Measurements from ENCODE around the gene MRPL46.
A peak's percentile ranks its signal among the peaks of the same experiment; 100 is the strongest.

Gene MRPL46

DNA sequence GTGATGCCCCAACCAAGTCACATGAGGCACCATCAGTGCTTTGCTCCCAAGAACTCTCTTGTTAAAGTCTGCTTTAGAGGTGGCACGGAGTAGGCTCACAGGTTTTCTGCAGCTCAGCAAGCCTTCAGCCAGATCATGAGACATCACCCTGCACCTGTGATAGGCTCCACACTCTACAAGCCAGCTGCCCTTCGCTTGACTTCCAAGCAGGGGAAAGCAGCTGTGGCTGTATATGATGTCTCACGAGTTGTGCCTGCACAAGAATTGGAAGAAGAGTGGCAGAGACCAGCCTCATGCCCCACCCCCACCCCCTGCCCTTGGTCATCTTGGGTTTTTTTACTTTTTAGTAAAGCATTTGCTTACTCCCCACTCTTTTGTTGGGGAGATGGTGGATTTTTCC is 22.8 kb upstream of the MRPL46 start:
- no peak for DNase-seq (ENCODE audit: low read depth, low spot score)
- Histone ChIP-seq H3K9me3 (ENCODE audit: insufficient read depth, low read length) (no peaks in the 10 kb centered on the region), H3K9ac (ENCODE audit: insufficient read length, low read depth) (no peak overlapping the region), H3K27me3 (ENCODE audit: insufficient read depth, insufficient read length) (peaks cover 21% of the 10 kb centered on the region), H3K4me3 (ENCODE audit: insufficient read length, low read depth) (no peak overlapping the region), H3K4me1 (ENCODE audit: insufficient read depth, insufficient read length) (peaks cover 18% of the 10 kb centered on the region), H3K36me3 (ENCODE audit: insufficient read depth, insufficient read length, low read length) (no peaks in the 10 kb centered on the region)
- no peak for TF ChIP-seq SUZ12 (IDR thresholded peaks at IDR 0.05; ENCODE audit: extremely low read depth, insufficient read depth, insufficient read length)
- TF ChIP-seq ZNF274 (IDR thresholded peaks at IDR 0.05; ENCODE audit: low read depth, low read length): no peak
- TF ChIP-seq YY1 (IDR thresholded peaks at IDR 0.05; ENCODE audit: insufficient read depth, insufficient read length): no peak

DNA sequence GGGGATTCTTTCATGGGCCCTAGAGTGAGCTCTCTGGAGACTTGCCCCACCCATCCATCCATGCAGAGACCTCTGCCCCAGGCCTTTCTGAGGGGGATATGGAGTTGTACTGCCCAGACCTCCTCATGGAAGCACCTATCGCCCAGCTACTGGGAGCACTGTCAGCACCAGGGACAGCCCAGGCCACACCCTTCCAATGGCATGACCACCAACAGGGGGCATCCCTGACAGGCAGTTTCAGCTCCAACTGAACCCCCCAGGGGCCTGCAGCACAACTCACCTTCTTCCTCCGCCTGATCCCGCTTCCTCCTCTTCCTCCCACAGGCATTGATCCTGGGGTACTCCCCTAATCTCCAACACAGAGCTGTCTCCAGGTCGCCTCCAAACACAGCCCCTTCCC is 22.1 kb upstream of the MRPL46 start:
- TF ChIP-seq SUZ12 (IDR thresholded peaks at IDR 0.05; ENCODE audit: extremely low read depth, insufficient read depth, insufficient read length) (no peak), YY1 (IDR thresholded peaks at IDR 0.05; ENCODE audit: insufficient read depth, insufficient read length) (no peak), ZNF274 (IDR thresholded peaks at IDR 0.05; ENCODE audit: low read depth, low read length) (no peak)
- no peak for DNase-seq (ENCODE audit: low read depth, low spot score)

DNA sequence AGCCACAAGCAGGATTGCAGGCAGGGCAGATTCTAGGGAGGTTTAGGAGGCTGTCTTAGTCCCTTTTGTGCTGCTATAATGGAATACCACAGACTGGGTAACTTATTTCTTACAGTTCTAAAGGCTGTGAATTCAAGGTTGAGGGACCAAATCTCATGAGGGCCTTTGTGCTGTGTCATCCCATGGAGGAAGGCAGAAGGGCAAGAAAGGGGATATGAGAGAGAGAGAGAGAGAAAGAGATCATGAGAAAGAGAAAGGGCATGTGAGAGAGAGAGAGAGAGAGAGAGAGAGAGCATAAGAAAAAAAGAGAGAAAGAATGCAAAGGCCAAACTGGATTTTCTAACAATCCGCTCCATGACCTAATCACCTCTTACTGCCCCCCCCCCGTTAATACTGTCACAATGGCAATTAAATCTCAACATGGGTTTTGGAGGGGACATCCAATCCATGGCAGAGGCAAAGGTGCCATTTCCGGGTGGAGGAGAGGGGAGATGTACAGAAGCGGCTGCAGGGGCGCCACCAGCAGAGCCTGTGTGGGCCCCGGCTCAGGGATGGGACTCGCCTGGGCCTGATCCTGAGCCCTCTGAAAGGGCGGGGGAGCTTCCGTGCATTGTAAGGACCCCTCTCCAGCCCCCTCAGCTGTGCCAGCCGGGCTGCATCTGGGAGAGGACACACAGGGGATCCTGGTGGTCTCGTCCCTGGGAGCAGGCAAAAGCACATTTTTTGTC is 20.8 kb upstream of the MRPL46 start:
- no peak overlapping the region for H3K4me3 ChIP-seq (ENCODE audit: insufficient read length, low read depth)
- peaks cover 17% of the 10 kb centered on the region for H3K4me1 ChIP-seq (ENCODE audit: insufficient read depth, insufficient read length)
- no peak overlapping the region for H3K9ac ChIP-seq (ENCODE audit: insufficient read length, low read depth)
- DNase-seq (ENCODE audit: low read depth, low spot score): no peak
- H3K27me3 ChIP-seq (ENCODE audit: insufficient read depth, insufficient read length): peaks cover 35% of the 10 kb centered on the region
- no peaks in the 10 kb centered on the region for H3K9me3 ChIP-seq (ENCODE audit: insufficient read depth, low read length)
- H3K36me3 ChIP-seq (ENCODE audit: insufficient read depth, insufficient read length, low read length): no peaks in the 10 kb centered on the region
- TF ChIP-seq SUZ12 (IDR thresholded peaks at IDR 0.05; ENCODE audit: extremely low read depth, insufficient read depth, insufficient read length) (no peak), ZNF274 (IDR thresholded peaks at IDR 0.05; ENCODE audit: low read depth, low read length) (no peak), YY1 (IDR thresholded peaks at IDR 0.05; ENCODE audit: insufficient read depth, insufficient read length) (no peak)

More for the DNA sequence above, 22.1 kb upstream of the MRPL46 start:
- H3K4me3 ChIP-seq (ENCODE audit: insufficient read length, low read depth): no peak overlapping the region
- H3K9me3 ChIP-seq (ENCODE audit: insufficient read depth, low read length): no peaks in the 10 kb centered on the region
- no peak overlapping the region for H3K9ac ChIP-seq (ENCODE audit: insufficient read length, low read depth)
- H3K4me1 ChIP-seq (ENCODE audit: insufficient read depth, insufficient read length): peaks cover 18% of the 10 kb centered on the region
- peaks cover 21% of the 10 kb centered on the region for H3K27me3 ChIP-seq (ENCODE audit: insufficient read depth, insufficient read length)
- H3K36me3 ChIP-seq (ENCODE audit: insufficient read depth, insufficient read length, low read length): no peaks in the 10 kb centered on the region

DNA sequence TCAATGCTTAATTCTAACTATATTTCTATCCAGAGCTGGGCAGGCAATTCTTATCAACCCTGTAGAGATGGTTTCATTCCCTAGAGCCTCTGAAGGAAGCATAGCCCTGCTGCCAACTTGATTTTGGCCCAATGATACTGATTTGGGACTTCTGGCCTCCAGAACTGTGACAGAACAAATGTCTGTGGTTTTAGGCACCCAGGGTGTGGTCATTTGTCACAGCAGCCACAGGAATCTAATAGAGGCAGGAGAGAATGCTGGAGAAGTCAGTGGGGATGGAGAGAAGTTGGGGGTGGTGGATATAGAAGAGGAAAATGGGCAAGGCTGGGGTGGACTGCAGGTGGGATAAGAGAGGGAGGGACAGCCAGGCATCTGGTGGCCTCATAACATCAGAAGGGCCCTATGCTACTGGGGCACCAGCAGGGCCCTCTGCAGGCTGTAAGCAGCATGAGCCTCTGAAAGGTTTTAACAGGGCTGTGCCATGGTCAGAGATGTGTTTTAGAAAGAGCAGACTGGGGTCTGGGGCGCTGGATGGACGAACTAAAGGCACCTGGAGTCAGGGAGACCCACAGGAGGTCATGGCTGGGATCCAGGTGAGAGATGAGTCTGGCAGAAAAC is 20.1 kb upstream of the MRPL46 start:
- peaks cover 42% of the 10 kb centered on the region for H3K27me3 ChIP-seq (ENCODE audit: insufficient read depth, insufficient read length)
- no peaks in the 10 kb centered on the region for H3K9me3 ChIP-seq (ENCODE audit: insufficient read depth, low read length)
- DNase-seq (ENCODE audit: low read depth, low spot score): no peak
- no peaks in the 10 kb centered on the region for H3K36me3 ChIP-seq (ENCODE audit: insufficient read depth, insufficient read length, low read length)
- H3K9ac ChIP-seq (ENCODE audit: insufficient read length, low read depth): no peak overlapping the region
- no peak for TF ChIP-seq SUZ12 (IDR thresholded peaks at IDR 0.05; ENCODE audit: extremely low read depth, insufficient read depth, insufficient read length)
- no peak for TF ChIP-seq ZNF274 (IDR thresholded peaks at IDR 0.05; ENCODE audit: low read depth, low read length)
- no peak for TF ChIP-seq YY1 (IDR thresholded peaks at IDR 0.05; ENCODE audit: insufficient read depth, insufficient read length)
- peaks cover 19% of the 10 kb centered on the region for H3K4me1 ChIP-seq (ENCODE audit: insufficient read depth, insufficient read length)
- no peak overlapping the region for H3K4me3 ChIP-seq (ENCODE audit: insufficient read length, low read depth)

DNA sequence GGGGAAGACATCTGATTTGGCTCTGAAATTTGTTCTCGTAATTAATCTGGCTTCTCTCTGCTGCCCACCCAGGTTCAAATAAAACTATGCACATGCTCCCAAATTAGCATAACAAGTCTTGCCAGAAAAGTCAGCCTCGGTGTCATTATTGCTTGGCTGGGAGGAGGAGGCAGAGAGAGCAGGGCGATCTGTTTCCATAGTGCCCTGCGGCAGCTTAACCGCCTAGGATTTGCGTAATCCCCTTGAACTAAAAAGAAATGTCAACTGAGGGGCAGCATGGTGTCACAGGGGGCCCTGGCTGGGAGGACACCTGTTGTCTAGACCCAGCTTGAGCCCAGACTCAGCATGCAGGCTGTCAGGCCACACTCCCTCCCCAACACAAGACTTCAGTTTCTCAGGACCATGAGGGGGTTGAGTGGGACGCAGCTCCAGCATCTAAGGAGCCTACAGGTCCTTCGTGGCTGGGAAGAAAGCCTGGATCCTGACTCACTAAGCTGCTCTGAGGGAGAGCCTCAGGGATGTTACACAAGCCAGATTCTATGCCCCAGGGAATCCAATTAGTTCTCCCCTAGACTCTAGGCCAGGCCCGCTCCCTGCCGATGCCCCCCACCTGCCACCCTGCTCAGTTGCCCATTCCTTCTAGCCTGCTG is 17.6 kb upstream of the MRPL46 start:
- Histone ChIP-seq H3K36me3 (ENCODE audit: insufficient read depth, insufficient read length, low read length) (peaks cover 4% of the 10 kb centered on the region), H3K9ac (ENCODE audit: insufficient read length, low read depth) (no peak overlapping the region), H3K9me3 (ENCODE audit: insufficient read depth, low read length) (no peaks in the 10 kb centered on the region), H3K27me3 (ENCODE audit: insufficient read depth, insufficient read length) (peaks cover 43% of the 10 kb centered on the region), H3K4me3 (ENCODE audit: insufficient read length, low read depth) (no peak overlapping the region), H3K4me1 (ENCODE audit: insufficient read depth, insufficient read length) (peaks cover 15% of the 10 kb centered on the region)
- TF ChIP-seq YY1 (IDR thresholded peaks at IDR 0.05; ENCODE audit: insufficient read depth, insufficient read length): no peak
- no peak for TF ChIP-seq ZNF274 (IDR thresholded peaks at IDR 0.05; ENCODE audit: low read depth, low read length)
- no peak for TF ChIP-seq SUZ12 (IDR thresholded peaks at IDR 0.05; ENCODE audit: extremely low read depth, insufficient read depth, insufficient read length)
- peak; percentile 84 for DNase-seq (ENCODE audit: low read depth, low spot score)

DNA sequence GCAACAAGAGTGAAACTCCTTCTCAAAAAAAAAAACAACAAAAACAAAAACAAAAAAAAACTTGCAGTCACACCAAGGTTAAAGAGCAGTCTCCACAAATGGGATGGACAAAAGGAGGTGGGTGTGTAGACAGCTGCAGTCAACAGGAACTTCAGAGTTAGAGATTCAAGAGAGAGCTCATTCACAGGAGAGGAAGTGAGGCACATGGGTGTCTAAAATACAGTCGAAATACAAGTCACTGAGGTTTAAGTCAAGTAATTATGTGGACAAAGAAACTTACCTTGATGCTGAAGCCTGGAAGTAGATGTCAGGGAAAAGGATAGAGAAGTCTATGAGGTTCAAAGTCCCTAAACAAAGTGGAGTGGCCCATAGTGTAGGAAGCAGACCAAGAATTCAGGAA is 15.1 kb upstream of the MRPL46 start:
- no peak overlapping the region for H3K9ac ChIP-seq (ENCODE audit: insufficient read length, low read depth)
- TF ChIP-seq ZNF274 (IDR thresholded peaks at IDR 0.05; ENCODE audit: low read depth, low read length) (no peak), SUZ12 (IDR thresholded peaks at IDR 0.05; ENCODE audit: extremely low read depth, insufficient read depth, insufficient read length) (no peak), YY1 (IDR thresholded peaks at IDR 0.05; ENCODE audit: insufficient read depth, insufficient read length) (no peak)
- H3K36me3 ChIP-seq (ENCODE audit: insufficient read depth, insufficient read length, low read length): peaks cover 26% of the 10 kb centered on the region
- H3K27me3 ChIP-seq (ENCODE audit: insufficient read depth, insufficient read length): peaks cover 38% of the 10 kb centered on the region
- H3K4me1 ChIP-seq (ENCODE audit: insufficient read depth, insufficient read length): peaks cover 9% of the 10 kb centered on the region
- no peak overlapping the region for H3K4me3 ChIP-seq (ENCODE audit: insufficient read length, low read depth)
- DNase-seq (ENCODE audit: low read depth, low spot score): no peak
- H3K9me3 ChIP-seq (ENCODE audit: insufficient read depth, low read length): no peaks in the 10 kb centered on the region

DNA sequence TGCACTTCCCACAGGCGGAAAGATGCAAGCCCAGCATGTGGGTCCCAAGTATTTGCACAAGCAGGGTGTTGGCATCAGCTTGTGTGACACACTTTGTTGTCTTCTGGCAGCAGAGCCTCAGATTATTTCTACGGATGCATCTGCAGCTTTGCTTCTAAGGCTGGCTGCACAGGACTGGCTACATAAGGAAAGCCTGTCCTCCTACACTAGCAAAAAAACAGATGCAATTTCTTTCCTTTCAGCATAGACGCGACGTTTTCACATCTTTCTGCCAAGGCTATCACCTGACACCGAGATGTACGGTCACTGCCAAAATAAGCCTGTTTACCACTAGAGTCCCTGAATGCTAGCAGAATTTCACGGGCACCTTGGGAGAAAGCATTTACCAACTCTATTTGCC is 13.8 kb upstream of the MRPL46 start:
- Histone ChIP-seq H3K9ac (ENCODE audit: insufficient read length, low read depth) (no peak overlapping the region), H3K36me3 (ENCODE audit: insufficient read depth, insufficient read length, low read length) (peaks cover 37% of the 10 kb centered on the region), H3K27me3 (ENCODE audit: insufficient read depth, insufficient read length) (peaks cover 26% of the 10 kb centered on the region), H3K4me1 (ENCODE audit: insufficient read depth, insufficient read length) (peaks cover 9% of the 10 kb centered on the region), H3K9me3 (ENCODE audit: insufficient read depth, low read length) (no peaks in the 10 kb centered on the region), H3K4me3 (ENCODE audit: insufficient read length, low read depth) (no peak overlapping the region)
- TF ChIP-seq ZNF274 (IDR thresholded peaks at IDR 0.05; ENCODE audit: low read depth, low read length) (no peak), YY1 (IDR thresholded peaks at IDR 0.05; ENCODE audit: insufficient read depth, insufficient read length) (no peak), SUZ12 (IDR thresholded peaks at IDR 0.05; ENCODE audit: extremely low read depth, insufficient read depth, insufficient read length) (no peak)
- no peak for DNase-seq (ENCODE audit: low read depth, low spot score)

Measured in NT2/D1 (cell line).